NCI-H82 (cell line): Measurements from ENCODE around the gene B3GNT5.
A peak's percentile ranks its signal among the peaks of the same experiment; 100 is the strongest.

Experiments
- DNase-seq: peaks from one replicate; lab custom pipeline; 2025; lab: John Stamatoyannopoulos, UW

The B3GNT5 gene, protein sequence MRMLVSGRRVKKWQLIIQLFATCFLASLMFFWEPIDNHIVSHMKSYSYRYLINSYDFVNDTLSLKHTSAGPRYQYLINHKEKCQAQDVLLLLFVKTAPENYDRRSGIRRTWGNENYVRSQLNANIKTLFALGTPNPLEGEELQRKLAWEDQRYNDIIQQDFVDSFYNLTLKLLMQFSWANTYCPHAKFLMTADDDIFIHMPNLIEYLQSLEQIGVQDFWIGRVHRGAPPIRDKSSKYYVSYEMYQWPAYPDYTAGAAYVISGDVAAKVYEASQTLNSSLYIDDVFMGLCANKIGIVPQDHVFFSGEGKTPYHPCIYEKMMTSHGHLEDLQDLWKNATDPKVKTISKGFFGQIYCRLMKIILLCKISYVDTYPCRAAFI

DNA sequence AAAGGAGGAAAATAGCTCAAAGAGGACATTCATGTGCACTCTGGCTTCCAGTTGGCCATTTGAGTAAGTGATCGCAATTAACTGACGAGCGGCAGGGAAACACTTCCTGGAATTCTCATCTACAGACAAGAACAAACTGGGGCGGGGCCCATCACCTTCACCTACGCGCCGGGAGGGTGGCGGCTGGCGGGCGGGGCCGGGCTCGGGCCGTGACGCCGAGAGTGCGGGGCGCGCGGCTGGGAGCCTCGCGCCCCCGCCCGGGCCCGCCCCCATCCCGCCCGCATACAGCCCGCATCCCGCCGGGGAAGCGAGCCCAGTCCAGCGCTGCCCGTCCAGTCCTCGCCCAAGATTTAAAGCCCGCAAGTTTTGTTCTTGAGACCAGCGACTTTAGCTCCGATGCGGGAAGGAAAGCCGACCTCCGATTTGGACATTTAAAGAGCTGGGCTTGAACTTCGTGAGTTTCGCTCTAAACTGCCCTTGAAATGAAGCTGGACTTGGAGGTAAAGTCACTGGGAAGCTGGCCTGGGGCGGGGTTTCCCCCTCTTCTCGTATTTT lies at the start of gene B3GNT5:
B3GNT5 (plus strand) TSS at position 281 of the 555 bp plus-strand sequence. CDS start 16,546 bp downstream, outside the sequence.
- no peak for DNase-seq

GRCh38 chr3:183203670-183204069 lies 49.4 kb upstream of the B3GNT5 start:
- no peak for DNase-seq

DNA sequence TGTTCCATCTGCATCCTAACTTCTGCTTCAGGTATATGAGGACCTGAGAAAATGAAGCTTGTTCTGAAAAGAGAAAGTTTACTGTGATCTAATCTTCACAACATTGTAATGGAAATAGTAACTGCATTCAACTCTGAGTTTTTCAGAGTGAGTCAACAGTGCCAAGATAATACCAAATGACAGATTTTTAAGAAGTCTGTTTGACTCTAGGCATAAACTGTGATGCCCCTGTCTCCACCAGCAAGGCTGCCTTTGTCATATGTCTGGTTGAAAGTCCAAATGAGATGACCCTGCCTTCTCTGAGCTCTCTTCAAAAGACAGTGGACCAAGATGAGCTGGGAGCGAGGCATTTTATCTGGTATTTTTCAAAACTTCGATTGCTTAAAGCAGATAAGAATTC lies 44.8 kb upstream of the B3GNT5 start:
- DNase-seq: no peak

- no peak for DNase-seq
Measured at GRCh38 chr3:183208800-183209199, 44.3 kb upstream of the B3GNT5 start.

- no peak for DNase-seq
Measured at GRCh38 chr3:183210341-183210740, 42.7 kb upstream of the B3GNT5 start.

DNA sequence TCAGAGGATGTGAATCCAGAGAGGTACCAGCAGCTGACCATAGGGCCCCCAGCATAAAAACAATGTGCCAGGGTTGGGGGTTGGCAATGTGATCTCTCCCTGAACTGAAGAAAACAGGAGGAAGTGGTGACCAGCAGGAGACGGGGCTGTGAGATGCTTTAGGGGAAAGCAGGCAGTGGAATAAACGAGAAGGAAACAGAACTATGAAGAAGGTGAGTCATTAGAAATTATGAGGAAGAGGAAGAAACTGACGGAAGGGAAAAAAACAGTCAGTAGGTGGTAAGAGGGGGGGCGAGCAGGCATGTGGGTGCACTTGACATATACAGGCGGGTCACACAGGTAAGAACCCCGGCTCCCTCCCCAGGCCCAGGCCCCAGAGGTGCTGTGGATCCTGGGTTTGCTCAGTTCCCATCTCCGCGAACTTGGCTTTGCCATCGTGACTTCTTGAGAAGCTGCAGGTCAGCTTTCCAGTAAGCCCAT lies 42.2 kb upstream of the B3GNT5 start:
- DNase-seq: no peak

DNA sequence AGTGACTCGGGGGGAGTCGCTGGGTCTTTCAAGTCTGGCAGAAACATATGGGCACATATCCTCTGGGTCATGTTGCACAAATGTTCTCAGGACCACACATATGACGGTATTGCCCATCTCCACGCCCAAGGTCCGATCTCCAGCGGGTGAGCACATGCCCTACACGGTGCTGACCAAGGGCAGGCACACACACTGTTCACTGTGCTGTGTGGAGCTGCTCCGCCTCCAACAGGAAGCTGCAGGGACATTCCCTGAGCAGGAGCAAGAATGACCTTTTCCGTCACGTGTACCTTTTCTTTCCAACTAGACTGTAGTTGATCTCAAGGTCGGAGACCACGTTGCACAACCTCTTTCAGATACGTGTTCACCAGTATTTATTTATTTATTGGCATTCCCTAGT lies 41.7 kb upstream of the B3GNT5 start:
- DNase-seq: no peak

- DNase-seq: no peak
Measured at GRCh38 chr3:183212096-183212495, 41.0 kb upstream of the B3GNT5 start.

DNA sequence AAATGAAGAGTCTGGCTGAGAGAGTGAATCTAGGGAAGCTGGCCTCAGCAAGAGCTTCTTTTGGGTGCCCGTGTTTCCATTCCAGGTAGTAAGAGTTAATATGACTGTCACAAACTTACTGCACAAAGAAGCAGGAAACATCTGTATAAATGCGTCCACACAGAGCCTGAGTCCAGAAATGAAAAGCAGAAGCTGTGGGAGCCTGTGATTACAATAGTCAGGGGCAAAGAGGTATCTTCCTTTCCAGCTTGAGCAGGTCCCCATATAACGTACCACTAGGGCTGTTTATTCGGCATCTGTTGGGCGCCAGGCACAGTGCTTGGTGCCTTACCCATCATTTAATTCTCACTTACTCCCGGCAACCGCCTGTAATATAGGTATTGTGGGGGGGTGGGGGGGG lies 40.5 kb upstream of the B3GNT5 start:
- no peak for DNase-seq

- DNase-seq: no peak
Measured at GRCh38 chr3:183213415-183214276, 39.4 kb upstream of the B3GNT5 start.

DNA sequence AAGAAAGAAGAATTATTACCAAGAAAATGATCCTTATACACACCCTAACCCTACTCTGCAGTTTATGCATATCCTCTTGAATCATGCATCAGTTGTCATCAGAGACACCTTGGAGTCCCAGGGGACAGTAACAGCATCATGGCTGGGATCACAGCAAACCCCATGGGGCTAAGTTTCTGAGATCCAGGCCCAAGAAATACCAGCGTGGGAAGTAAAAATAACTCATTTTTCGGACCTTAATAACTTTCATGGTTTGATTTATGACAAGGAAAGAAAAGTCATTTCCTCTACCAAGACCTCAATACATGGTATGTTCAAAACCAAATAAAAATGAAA lies 38.8 kb upstream of the B3GNT5 start:
- DNase-seq: peak; percentile 40

DNA sequence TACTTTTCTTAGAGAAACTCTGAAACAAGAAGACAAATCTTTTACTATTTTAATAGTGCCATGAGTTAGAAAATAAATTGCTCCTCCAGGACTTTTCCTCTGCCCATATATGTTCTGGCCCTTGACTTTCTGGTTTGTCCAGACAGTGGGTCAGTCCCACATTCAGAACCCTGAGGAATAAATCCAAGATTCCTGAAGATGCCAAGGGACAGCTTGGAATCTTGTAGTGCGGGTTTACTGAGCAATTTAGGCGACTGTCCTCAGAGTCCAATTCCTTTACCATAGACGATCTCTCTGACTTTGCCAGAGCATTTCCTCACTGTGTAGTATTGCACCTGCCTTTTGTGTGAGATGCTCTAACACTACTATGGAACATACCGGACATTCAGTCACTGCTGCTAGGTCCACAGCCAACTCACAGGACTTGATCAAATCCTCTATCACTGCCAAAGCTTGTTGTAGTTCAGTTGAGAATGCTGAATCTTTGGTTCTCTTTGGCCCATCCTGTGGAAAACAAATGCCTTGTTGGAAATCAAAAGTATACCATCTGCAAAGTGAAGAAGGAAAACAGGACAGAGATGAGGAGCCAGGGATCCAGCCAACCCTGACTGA lies 37.4 kb upstream of the B3GNT5 start:
- DNase-seq: no peak

DNA sequence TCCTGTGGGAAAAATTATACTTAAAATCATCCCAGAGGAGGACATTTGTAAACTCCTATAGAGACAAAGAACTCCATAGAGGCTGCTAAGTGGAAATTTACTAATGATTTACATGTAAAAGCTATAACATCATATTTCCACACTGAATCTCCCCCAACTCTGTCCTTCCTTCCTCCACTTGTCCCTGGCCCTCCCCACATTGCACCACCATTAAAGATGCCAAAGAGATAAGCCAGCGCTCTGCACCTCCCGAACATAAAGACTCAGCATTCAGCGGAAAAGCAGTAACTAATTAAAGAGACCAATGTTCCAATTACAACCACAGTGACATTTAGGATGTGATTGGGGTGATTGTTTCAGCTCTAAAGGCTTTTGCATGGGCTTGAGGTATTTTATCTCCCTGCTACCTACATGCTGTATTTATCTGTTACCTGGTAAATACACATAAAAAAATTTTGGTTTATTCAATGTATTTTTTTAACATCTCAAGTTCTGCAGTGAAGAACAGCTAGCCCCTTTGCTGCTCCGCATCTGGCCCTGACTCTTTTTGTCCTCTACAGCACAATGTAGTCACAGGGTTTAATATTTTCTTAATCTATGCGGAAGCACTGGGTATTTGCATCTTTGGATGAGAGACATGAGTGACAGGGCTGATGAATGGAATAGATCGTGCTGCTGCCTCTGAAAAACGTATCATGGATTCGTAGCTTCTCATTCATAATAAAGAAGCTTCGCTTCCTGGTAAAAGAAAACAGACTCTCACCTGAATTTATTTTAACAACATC lies 35.3 kb upstream of the B3GNT5 start:
- DNase-seq: no peak

GRCh38 chr3:183218826-183219225 lies 34.2 kb upstream of the B3GNT5 start:
- DNase-seq: no peak

DNA sequence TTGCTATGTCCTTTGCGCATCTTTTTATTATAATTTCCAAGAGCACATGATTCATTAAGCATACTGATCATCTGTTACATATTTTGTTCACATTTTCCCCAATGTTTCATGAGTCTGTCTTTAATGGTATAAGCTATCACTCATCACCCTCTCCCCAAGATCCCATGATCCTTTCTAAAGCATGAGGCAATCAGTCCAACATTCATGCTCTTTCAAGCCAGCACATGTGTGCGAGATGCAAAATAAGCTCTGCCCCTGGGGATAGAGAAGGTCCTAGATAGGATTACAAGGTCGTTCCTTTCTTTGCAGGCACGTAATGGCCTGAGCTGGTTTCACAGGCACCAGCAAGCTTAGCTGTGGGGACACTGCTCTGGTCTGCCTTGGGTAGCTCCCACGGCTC lies 32.2 kb upstream of the B3GNT5 start:
- DNase-seq: peak; percentile 86

GRCh38 chr3:183222631-183223235 lies 30.3 kb upstream of the B3GNT5 start:
- no peak for DNase-seq

DNA sequence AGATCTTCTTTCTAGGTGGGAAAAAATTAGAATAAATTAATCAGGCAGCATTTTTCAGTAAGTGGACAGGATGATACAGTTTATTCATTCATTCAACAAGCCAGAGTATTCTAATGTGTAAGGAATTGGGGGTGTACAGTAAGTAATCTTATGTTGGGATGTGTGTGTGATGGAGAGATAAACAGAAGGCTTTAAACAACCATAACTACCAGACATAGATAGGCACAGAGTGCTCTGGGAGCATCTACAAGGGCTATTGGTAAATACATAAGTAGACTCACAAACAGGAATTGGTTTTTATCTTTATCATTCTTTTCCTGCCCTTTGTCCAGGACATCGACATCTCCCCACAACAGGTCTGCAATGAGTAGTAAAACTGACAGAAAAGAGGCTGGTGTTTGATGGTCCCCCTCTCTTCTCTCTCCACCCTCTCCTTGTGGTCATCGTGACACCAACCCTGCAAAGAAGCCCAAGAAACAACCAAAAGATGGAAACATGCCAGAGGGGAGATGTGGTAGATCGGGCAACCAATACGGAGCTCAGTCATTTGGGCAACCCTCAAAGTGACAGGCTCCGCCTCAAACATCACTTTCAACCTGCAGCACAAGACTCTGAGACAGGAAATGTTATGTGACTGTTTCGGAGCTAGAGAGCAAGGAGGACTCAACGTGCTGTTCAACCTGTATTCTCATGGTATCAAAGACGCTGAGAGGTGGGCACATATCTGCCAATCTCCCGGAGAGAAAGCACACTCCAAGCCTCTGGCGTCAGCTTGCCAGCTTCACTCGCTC lies 28.7 kb upstream of the B3GNT5 start:
- DNase-seq: no peak

DNA sequence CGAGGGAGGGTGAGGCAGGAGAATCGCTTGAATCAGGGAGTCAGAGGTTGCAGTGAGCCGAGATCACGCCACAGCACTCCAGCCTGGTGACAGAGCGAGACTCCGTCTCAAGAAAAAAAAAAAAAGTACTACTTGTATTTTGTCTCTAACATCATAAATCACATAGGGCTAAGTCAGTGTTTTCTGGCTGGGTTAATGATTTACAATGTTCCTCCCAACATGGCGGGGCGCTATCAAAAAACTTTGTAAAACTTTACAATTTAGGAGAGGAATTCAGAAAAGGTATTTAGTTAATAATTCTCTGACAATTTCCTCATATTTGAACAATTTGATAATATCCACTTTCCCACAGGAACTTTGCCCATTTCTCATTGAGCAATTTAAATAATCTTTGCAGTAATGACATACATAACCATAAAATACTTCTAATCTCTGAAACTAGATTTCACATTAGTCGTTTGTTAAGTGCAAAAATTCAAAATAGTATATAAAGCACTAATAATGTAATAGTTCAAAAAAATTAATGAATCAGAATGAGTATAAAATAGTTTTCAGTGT lies 26.6 kb upstream of the B3GNT5 start:
- DNase-seq: no peak

GRCh38 chr3:183227586-183227985 lies 25.5 kb upstream of the B3GNT5 start:
- DNase-seq: no peak

DNA sequence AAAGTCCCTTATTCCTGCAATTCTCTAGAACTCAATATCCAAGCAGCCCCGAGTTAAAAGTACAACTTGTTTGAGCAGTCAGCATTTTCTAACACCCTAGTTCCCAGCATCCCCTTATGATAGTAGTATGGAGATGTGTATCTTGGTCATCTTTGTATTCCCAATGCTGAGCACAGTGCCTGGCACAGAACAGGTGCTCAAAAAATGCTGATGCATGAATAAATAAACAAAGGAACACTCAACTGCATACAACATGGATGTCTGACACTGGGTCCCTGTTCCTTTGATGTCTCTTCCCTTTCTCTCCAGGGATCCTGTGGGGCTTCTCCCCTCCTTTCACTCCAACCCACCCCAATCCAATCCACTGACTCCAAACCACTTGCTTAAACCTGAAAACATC lies 23.9 kb upstream of the B3GNT5 start:
- DNase-seq: no peak
